Measurements from ENCODE around the gene PCNX3.

DNA sequence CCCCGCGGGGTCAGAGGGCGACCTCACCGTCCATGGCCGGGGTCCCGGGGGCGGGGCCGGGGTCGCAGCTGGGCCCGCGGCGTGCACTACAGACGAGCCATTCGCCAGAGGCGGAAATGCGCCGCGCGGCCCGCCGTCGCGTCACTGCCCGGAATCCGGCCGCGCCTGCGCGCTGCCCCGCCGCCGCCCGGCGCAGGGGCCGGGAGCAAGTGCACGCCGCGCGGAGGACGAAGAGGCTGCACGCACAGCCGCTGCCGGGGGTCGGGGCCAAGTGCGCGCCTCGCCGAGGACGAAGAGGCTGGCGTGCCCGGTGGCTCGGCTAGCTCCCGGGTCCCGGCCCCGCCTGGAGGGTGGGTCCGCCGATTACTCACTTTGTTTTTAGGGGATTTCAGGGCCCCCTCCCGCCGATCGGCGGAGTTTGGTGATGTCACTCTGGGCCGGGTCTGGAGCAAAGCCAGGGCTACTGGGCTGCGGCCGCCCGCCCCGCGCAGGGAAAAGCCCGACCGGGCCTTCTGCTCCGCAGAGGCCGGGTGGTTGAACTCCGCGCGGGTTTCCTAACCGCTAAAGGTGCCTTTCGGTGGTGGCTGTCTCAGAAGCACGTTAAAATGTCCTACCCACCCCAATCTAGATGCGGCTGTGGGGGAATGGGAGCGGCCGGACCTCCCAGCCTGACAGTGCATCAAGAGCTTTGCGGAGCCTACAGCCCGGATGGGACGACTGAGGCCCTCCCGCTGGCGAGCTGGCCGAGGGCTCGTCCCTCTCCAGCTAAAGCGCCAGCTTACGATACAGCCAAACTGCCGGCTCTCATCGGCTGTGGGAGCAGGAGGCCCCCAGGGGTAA lies 47.4 kb downstream of the PCNX3 start, which contains the start of gene RELA:
- TF ChIP-seq, protein P1, sequence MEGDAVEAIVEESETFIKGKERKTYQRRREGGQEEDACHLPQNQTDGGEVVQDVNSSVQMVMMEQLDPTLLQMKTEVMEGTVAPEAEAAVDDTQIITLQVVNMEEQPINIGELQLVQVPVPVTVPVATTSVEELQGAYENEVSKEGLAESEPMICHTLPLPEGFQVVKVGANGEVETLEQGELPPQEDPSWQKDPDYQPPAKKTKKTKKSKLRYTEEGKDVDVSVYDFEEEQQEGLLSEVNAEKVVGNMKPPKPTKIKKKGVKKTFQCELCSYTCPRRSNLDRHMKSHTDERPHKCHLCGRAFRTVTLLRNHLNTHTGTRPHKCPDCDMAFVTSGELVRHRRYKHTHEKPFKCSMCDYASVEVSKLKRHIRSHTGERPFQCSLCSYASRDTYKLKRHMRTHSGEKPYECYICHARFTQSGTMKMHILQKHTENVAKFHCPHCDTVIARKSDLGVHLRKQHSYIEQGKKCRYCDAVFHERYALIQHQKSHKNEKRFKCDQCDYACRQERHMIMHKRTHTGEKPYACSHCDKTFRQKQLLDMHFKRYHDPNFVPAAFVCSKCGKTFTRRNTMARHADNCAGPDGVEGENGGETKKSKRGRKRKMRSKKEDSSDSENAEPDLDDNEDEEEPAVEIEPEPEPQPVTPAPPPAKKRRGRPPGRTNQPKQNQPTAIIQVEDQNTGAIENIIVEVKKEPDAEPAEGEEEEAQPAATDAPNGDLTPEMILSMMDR (IDR thresholded peaks at IDR 0.05), result peak in 4 of 6 experiments; percentile 25 to 47 (median 30)
- peak in 3 of 4 donors; percentile 62 to 81 (median 80) for TF ChIP-seq POLR2A (IDR thresholded peaks at IDR 0.05)
